ENCODE results near the gene TARS3.
"Not testable (repeated sequence)": the region's sequence is repeated elsewhere in the genome, so short reads cannot be mapped to it uniquely, and the experiment has no call there.

TARS3 gene

DNA sequence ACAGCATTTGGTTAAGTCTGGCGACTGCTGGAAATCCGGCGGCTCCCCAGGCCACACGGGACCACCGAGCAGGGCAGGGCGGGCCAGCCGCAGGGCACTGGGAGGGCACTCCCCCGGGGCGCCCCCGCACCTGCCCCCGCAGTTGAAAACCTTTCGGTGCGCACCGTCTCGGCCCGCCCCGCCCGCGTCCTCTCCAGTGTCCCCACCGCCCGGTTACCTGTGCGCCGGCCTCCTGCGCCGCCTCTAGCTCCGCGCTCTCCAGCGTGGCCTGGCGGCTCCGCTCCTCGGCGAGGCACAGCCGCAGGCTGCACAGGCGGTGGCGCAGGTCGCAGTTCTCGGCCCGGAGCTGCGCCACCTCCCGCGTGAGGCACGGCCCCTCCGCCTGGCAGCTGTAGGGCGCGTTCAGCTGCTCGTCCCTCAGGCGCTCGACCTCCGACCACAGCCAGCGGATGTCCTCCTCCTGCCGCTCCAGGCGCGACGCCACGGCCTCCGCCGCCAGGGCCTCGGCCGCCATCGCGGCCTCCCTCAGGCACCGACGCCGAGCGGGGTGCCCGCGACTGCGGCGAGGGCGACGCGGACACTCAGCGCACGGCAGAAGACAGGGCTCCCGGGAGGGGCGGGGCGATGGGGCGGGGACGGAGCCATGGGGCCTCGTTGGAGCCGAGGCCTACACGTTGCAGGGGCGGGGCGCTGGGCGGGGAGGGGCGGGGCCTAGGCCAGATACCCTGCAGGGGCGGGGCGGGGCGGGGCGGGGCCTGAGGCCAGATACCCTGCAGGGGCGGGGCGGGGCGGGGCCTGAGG is at the start of gene TARS3:
TARS3 (minus strand) TSS at position 600 of the 801 bp plus-strand sequence; CDS start at position 514, 86 bp downstream.
- DNase-seq: peak; percentile 96

DNA sequence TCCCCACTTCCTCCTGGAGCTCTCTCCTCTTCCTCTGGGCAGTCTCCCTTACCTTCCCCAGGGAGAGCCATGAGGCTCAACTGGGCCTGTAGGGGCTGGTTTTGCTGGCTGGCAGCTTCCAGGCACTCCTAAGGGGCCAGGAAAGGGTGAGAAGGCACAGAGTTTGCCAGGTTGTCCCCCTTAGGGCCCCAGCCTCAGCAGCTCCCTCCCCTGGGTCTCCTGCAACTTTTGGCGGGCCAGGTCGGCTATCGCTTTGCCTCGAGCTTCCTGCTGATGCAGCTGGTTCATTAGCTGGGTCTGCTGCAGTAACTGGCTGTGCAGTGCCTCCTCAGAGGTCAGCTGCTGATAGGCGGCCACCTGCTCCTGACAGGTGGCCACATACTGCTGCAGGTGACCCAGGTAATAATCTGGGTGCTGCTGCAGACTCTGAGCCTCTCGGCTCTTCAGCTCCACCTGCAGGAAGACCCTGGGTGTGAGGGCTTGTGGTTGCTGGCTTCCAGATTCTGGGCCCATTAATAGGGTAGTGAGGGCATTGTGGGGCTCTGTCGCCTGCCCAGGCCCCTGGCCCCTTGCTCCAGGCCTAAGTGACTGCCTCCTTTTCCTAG is 49.3 kb upstream of the TARS3 start:
- DNase-seq: no peak

DNA sequence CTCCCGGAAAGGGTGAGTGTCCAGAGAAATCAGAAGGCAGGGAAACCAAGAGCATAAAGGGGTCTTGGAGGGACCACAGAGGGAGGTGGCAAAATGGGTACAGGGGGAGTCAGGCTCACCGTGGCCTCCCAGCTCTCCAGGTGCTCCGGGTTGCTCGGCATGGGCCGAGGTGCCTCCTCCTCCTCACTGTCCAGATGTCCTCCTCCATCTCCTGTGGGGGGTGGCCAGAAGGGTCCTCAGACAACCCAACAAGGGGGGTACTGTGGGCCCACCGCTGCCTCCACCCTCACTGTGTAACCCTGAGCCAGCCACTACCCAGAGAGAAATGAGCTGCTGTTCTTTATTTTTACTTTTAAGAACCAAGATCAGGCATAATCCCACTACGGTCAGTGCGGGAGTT is 48.6 kb upstream of the TARS3 start:
- no peak for DNase-seq

DNA sequence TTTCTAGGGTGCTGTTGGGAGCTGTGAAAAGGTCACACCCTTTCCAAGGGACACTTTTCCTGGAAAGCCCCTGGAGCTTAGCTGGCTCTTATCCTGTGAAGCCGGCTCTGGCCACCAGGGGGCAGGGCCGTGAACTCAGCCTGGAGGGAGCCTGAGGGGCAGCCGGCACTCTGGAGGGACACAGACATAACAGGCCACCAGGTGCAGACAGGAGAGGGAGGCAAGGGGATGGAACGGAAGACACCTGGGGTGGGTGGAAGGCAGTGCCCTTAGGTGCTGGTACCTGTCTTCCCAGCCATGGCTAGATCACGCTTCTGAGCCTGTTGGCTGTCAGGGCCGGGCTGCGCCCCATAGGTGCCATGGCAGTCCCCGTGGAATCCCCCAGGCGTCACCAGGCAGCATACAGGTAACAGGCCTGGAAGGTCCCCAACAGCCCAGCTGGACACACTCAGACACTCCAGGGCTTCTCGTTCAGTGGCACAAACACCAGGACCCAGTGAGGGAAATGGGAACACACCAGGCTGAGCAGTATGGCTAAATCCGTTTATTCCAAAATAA is 42.9 kb upstream of the TARS3 start:
- not testable (repeated sequence) for DNase-seq

DNA sequence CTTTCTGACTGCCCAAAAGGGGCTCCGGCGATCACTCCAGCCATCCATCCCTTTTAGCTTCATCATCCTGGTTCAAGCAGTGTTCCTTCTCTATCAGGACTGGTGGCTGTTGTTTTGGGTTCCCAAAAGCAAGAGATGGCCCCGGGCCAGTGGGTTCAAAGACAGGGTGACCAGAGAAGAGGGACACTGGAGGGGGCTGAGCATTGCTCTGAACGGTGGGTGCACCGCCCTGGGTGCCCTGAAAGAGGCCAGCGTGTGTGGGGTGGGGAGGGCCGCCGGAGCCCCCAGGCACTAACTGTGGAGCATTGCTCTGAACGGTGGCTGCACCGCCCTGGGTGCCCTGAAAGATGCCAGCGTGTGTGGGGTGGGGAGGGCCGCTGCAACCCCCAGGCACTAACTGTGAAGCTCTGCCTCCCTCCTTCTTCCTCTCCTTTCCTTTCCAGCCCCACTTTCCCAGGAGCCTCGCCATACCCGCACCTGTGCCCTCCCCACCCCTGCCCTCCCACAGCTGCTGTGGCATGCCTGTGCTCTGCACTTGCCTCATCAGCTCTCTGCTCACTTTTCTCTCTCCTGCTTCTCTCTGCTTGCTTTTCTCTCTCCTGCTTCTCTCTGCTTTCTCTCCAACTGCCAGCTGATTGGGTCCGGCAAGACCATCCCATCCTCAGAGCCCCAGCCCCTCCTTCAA is 41.6 kb upstream of the TARS3 start:
- no peak for DNase-seq

DNA sequence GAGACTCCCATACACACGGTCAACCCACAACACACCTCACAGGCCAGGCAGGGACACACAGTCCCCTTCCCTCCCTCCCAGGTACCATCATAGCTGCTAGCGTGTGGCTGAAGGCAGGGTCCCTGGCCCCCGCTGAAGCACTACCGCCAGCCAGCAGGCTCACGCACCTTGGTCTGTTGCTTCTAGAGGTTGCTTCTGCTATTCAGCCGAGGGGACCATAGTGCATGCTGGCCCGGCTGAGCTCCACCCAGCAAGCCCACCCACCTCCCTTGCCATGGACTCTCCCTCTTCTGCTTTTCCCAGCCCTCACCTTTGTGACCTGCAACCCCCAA is 41.0 kb upstream of the TARS3 start:
- not testable (repeated sequence) for DNase-seq

DNA sequence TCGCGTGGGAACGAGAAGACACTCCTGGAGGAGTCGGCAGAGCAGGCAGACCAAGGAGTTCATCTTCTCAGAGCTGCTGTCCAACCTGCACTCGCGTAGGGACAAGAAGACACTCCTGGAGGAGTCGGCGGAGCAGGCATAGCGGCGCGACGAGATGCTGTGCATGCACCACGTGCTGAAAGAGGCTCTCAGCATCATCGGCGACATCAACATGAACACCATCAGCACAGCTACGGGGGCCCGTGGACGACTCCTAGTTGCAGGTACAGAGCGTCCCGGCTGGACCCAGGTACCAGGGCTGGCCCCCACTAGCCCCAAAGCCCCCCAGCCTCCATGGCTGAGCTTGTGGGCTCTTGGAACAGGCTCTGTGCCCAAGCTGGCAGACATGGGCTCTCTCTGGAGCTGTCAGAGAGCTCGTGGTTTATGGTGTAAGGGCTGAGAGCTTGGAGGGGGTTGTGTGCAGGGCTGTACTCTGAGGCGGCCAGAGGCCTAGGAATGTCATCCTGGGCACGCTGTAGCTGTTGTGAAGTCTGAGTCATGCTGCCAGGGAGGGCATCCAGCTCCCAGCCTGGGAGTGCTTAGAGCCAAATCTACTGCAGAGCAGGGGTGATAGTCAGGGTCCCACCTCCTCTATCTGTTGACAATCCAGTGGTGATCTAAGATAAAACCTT is 40.5 kb upstream of the TARS3 start:
- not testable (repeated sequence) for DNase-seq

DNA sequence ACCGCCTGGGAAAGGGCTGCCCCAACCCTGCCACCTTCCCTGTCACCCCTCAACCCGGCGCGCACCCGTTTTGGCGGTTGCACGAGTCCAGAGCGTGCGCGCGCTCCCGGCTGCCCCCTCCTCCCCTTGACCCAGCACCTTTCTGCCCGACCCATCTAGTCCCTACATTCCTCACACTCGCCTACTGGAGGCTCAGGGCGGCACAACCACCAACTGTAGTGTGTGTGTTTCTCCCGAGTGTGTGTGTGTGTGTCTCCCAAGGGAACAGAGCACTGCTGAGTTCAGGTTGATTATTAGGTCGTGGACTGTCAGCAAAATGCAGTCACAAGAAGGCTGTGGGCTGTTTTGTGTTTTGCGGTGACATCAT is 22.4 kb upstream of the TARS3 start:
- not testable (repeated sequence) for DNase-seq

DNA sequence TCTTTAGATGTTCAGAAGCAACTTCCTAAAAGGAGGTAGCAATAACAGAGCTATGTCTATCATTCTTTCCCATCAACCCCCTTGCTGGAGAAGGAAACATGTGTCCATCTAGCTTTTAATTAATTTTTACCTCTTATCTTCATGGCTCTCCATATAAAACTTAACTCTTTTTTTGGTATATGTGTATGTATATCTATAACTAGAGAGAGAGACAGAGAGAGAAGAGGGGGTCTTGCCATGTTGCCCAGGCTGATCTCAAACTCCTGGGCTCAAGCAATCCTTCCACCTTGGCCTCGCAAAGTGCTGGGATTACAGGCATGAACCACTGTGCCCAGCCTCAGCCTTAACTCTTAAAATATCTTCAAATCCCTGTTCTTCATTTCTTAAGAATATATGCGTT is 10.6 kb upstream of the TARS3 start:
- not testable (repeated sequence) for DNase-seq

DNA sequence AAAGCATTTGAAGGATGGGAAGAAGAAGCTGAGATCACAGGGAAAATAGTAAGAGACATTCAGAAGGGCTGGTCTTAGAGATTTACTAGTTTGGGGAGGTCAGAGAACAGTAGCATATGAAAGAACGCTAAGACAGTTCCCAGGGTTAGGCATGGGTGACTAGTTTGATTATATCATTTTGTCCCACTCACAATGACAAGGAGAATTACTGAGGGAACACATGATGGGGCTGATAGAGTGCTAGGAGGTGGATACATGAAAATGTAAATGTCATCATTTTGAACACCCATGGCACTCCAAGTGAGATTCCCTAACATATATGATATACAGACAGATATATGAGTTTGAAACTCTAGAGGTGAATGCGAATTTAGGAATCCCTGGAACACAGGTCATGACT is 9.3 kb upstream of the TARS3 start:
- DNase-seq: no peak

DNA sequence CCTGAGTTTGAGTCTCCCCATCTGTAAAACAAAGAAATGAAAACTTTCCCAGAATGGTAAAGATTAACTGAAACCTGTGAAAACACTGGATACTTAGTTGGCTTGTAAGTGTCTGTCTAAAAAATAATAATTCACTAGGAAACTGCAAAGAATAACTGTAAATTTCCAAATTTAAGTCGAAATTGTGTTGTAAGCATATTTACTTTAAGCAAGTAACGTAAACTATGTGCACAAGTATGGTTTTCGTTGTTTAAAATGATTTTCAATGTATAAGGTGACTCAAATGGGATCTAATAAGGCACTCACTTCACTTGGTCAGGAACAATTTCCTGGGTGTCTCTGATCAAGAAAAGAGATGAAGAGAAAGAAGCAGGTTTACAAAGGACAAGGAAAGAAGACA is 8.5 kb upstream of the TARS3 start:
- no peak for DNase-seq

DNA sequence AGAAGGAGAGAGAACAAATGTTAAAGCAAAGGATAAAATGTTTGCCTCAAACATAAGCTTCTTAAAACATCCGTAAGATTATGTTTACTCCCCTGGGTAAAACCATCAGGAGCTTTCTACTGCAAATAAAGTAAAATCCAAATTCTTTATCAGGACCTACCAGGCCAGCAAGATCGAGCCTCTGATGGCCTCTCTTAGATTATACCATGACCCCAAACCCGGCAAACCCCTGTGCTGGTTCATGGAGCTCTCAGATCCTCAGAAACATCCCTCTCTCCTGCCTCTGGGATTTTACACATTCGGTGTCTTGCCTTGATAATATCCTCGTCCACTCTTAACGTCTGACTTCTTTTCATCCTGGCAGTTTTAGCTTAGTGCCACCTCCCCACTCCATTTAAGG is 7.5 kb upstream of the TARS3 start:
- no peak for DNase-seq

DNA sequence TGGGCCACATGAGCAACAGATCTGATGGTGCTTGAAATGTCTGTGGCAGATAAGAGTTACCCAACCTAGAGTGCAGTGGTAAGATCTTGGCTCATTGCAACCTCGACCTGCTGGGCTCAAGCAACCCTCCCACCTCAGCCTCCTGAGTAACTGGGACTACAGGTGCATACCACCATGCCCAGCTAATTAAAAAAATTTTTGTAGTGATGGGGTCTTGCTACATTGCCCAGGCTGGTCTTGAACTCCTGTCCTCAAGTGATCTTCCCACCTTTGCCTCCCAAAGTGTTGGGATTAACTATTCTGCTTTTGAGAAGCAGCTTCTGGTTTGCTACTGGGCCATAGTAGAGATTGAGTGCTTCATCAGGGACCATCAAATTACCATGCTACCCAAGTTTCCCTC is 2.9 kb upstream of the TARS3 start:
- no peak for DNase-seq

DNA sequence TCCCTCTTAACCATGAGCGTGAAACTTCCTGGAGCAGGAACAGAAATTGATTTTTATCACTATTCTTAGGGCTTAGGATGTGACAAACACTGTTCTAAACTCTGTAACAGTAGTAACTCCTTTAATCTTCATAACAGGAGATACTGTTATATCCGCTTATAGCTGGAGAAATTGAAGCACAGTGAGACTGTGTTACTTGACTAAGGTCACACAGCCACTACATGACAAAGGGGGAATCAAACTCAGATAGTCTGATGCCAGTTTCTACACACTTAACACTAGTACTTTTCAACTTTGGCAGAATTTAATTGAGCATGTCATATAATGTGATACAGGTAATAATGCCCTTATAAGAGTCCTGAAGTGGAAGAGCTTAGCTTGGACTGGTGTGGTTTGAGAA is 800 bp upstream of the TARS3 start:
- no peak for DNase-seq

DNA sequence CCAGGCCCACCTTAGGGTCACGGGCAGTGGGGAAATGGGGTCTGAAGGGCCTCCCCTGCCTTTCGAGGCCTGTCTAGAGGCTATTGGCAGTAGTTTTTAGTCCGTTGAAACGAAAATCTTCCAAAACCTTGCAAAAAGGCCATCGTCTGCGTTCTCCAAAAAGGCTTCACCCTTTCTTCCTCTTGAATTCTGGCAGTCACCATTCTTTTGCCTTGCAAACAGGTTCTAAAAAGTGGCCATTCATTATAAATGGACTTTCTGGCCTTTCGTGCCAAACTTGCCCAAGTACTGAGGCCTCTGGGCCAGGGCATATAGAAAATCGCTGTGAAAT is 367 bp upstream of the TARS3 start:
- DNase-seq: no peak

DNA sequence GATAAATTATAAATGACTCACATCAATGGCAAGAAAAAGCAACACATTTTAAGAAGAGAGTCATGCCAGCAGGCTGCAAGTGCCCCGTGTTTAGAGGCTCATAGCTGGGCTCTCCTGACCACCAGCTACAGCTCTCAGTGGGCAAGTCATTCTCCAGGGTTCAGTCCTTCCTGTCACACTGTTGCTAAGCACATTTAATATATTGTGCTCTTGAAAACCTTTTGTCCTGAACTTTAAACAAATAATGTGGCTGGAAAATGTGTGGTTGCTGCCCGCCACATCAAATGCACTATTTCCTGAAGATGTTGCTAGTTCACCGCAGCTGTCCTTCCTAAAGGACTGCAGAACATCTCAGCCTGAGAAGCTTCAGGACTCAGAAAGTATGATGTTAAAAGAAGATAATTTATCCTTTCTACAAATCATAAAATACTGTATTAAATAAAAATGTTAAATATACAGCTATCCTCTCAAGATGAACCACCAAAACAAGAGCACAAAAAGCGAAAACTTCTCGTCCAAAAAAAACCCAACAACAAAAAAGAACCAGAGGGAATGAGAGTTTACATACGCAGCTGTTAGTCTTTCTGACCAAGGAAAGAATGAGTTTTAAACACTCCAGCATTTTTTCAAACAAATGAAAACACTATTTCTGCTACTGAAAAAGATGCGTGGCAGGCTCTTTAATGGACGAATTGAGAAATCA is 951 bp downstream of the TARS3 start:
- DNase-seq: peak; percentile 38

DNA sequence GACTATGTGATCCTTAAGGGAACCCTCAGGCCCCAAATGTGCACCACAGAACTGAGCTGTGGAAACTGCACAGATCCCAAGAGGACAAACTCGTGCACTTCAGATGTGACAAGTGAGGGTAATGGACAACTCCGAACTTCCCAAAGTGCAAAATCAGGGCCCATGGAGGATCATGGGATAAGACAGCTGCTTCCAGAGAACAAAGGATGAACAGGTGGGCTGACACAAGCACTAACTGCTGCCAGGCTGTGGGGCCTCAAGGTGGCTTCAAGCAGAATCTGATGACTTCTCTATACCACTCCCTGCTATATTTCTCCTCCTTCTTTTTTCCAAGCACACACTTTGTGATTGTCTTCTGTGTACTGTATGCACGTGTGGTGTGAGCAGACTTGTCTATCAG is 5.4 kb downstream of the TARS3 start:
- no peak for DNase-seq

DNA sequence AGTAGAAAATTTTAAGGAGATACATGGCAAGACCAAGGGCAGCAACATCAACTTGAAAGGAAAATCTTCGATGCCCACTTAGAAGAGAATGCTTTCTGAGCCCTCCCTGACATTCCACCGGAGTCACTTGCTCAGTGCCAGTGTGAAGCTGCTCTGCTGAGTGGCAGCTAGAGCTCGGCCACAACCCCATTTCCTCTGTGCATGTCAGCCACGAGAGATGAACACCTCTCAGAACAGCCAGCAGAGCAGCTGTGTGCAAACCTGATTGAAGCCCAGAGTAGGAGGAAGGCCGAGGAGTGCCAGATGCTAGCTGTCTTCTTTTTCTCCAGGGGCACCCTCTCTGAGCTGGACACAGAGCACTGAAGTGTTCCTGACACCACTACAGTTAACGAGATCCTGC is 12.2 kb downstream of the TARS3 start:
- DNase-seq: no peak

DNA sequence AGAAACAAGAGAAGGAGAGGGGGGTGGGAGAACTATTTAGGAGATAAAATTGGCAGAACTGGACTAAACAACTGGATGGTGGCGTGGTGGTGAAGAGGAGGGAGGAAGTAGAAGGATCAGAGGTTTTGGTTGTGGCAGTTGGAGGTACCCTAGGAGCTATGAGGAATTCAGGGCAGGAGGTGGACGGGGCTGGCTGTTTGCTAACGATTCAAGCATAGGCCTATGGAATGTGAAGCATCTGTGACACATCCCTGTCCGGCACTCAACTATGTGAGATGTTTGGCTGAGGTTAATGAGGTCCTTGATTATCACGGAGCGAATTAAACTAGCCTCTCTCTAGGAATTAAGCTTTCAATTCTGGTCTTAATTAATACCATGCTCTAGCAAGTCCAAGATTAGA is 13.5 kb downstream of the TARS3 start:
- no peak for DNase-seq

DNA sequence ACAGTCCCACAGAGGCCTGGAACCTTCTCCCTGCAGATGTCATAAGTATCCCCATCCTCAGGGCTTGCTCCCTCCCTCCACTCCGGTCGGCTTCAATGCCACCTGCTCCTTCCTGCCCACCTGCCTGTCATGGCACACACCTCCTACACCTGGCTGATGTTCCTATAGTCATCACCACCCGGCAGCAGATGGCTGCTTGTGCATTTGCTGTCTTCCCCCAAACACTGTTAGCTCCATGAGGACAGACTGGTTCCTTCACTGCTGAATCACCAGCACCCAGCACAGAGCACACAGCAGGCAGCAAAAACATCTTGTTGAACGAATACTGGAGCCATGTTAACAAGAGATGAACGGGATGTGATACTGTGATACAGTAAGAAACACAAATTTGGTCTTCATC is 14.8 kb downstream of the TARS3 start:
- DNase-seq: no peak

DNA sequence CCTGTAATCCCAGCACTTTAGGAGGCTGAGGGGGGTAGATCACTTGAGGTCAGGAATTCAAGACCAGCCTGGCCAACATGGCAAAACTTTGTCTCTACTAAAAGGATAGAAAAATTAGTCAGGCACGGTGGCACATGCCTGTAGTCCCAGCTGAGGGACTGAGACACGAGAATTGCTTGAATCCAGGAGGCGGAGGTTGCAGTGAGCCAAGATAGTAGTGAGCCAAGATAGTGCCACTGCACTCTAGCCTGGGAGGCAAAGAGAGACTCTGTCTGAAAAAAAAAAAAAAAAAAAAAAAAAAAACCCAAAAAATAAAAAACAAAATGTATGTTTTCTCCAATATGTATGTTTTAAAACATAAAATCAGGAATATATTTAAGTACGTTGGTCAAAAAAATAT is 16.3 kb downstream of the TARS3 start:
- no peak for DNase-seq

DNA sequence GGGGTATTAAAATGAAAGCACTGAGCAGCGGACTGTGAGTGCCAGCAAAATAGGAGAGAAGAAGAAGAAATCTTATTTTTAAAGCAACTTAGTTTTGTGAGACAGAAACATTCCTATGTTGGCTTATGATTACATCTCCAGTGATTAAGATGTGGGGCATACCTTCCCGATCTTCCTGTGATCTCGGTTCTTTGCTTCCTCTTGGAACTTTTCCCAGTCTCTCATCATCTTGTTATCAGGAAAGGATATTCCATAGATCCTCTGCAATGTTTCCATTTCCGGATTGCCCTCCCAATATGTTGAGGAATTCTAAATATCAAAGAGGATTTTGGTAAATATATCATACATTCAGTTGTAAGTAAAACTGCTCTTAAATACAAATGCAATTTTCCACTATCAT is 22.2 kb downstream of the TARS3 start:
- no peak for DNase-seq

DNA sequence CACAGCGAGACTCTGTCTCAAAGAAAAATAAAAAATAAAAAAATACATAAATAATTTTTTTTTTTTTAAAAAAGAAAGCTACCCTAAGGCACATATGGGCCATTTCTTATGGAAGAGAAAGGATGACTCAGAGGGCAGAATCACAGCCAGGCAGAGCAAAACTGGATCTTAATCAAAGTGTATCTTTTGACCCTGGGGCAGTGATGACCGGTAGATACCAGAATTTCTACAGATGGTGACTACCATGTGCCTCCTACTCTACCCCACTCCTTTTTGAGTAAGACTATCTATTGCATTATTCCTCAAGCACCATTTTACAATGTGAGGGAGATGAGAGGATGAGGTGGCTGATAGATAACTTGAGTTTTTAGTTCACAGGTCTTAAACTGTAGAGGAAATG is 26.0 kb downstream of the TARS3 start:
- DNase-seq: no peak
